Left ventricle myocardium inferior (tissue), 1 donor: ENCODE data around the gene ALDH3A2. TPM values are rescaled to one million over a fixed set of nuclear protein-coding genes. Genes with fewer than 3 reads are reported as not detected.

ENCODE experiments used
- DNase-seq: peaks from one replicate; pipeline ENCODE4 v3.0.0-alpha.2; 2020
- H3K27ac ChIP-seq: fragments of 200-600 bp; replicated peaks from 2 replicates; pipeline ENCODE4 v1.8.0; 2021
- H3K27me3 ChIP-seq: fragments of 200-600 bp; 2 replicates; pipeline ENCODE4 v1.8.0; 2021; ENCODE audit warnings: low read depth
- H3K36me3 ChIP-seq: fragments of 200-600 bp; 2 replicates; pipeline ENCODE4 v1.8.0; 2021
- H3K4me1 ChIP-seq: fragments of 200-600 bp; 2 replicates; pipeline ENCODE4 v1.8.0; 2021
- H3K4me3 ChIP-seq: fragments of 200-600 bp; 2 replicates; pipeline ENCODE4 v1.8.0; 2021; ENCODE audit warnings: mild to moderate bottlenecking, moderate library complexity
- H3K9me3 ChIP-seq: fragments of 200-600 bp; replicated peaks from 2 replicates; pipeline ENCODE4 v1.8.0; 2021
- CTCF ChIP-seq: fragments of 200-600 bp; IDR thresholded peaks from 2 replicates; pipeline ENCODE4 v1.8.0; 2021; ENCODE audit warnings: antibody characterized with exemption, mild to moderate bottlenecking, borderline replicate concordance
- intact Hi-C: fragments of 100-400 bp; cut with micrococcal nuclease; formaldehyde crosslinking; loops from one replicate; pipeline ENCODE4 v1.11.0; 2022
- total RNA-seq: library from RNA; stranded (reverse); fragmentation: NEBNext Ultra II Directional; extraction: Animal tissue kit (Norgen Biotek cat#: 25700); gene quantifications from one replicate; pipeline ENCODE4 v1.2.1, GENCODE V29; 2021
- donor health status: DM: no; HTN: yes; CAD: no; lungs with severe emphysema.

Gene ALDH3A2
- total RNA-seq, 1 donor from 2014 or later = 65.2 TPM

- H3K27me3 ChIP-seq = no peaks in the 10 kb centered on the region
- intact Hi-C loops = no loop called here
- H3K27ac ChIP-seq = no peak overlapping the region
- no peak for DNase-seq
- TF ChIP-seq CTCF = no peak
- H3K36me3 ChIP-seq = no peaks in the 10 kb centered on the region
- H3K4me3 ChIP-seq = no peak overlapping the region
- no peaks in the 10 kb centered on the region for H3K9me3 ChIP-seq
- H3K4me1 ChIP-seq = peaks cover 34% of the 10 kb centered on the region
Observed at GRCh38 chr17:19644493-19645210, 3.9 kb upstream of the ALDH3A2 start.

- Histone ChIP-seq H3K9me3 (no peaks in the 10 kb centered on the region), H3K36me3 (no peaks in the 10 kb centered on the region), H3K27me3 (no peaks in the 10 kb centered on the region), H3K4me1 (peaks cover 45% of the 10 kb centered on the region), H3K27ac (no peak overlapping the region), H3K4me3 (no peak overlapping the region)
- intact Hi-C loops = no loop called here
- peak; percentile 56 for TF ChIP-seq CTCF
- DNase-seq = no peak
Observed at GRCh38 chr17:19645734-19646201, 2.8 kb upstream of the ALDH3A2 start.

- TF ChIP-seq CTCF = no peak
- Histone ChIP-seq H3K27ac (peak overlapping the region; percentile 97), H3K36me3 (no peaks in the 10 kb centered on the region), H3K9me3 (no peaks in the 10 kb centered on the region), H3K27me3 (no peaks in the 10 kb centered on the region), H3K4me3 (peak overlapping the region; percentile 89), H3K4me1 (peaks cover 58% of the 10 kb centered on the region)
- intact Hi-C loops = no loop called here
- no peak for DNase-seq
Observed at GRCh38 chr17:19646788-19647696, 1.5 kb upstream of the ALDH3A2 start.

- Histone ChIP-seq H3K27me3 (no peaks in the 10 kb centered on the region), H3K9me3 (no peaks in the 10 kb centered on the region), H3K27ac (peak overlapping the region; percentile 97), H3K36me3 (peaks cover under 1% of the 10 kb centered on the region), H3K4me1 (peaks cover 66% of the 10 kb centered on the region), H3K4me3 (peak overlapping the region; percentile 89)
- peak; percentile 68 for DNase-seq
- TF ChIP-seq CTCF = no peak
- intact Hi-C loops = no loop called here
Observed at GRCh38 chr17:19647697-19648474, 665 bp upstream of the ALDH3A2 start.

- Histone ChIP-seq H3K4me1 (peaks cover 69% of the 10 kb centered on the region), H3K9me3 (no peaks in the 10 kb centered on the region)
- no peak for TF ChIP-seq CTCF
Observed at GRCh38 chr17:19649274-19649541, 657 bp downstream of the ALDH3A2 start.

More at GRCh38 chr17:19649274-19649541, 657 bp downstream of the ALDH3A2 start:
- H3K27me3 ChIP-seq = no peaks in the 10 kb centered on the region
- peaks cover 13% of the 10 kb centered on the region for H3K36me3 ChIP-seq
- peak overlapping the region; percentile 97 for H3K27ac ChIP-seq
- no peak for DNase-seq
- intact Hi-C loops = no loop called here
- H3K4me3 ChIP-seq = peak overlapping the region; percentile 89
